B cell (primary cell): ENCODE measurements around the gene PIK3C2G.

Experiments used
- CTCF ChIP-seq: fragments of 200-600 bp; IDR thresholded peaks from one replicate; pipeline ENCODE4 v1.8.0; 2022; ENCODE audit warnings: antibody characterized with exemption, mild to moderate bottlenecking
- EZH2 ChIP-seq: IDR thresholded peaks from 2 replicates; pipeline ENCODE4 v1.6.1; 2012; ENCODE audit warnings: borderline replicate concordance, low read depth, mild to moderate bottlenecking, moderate library complexity, low read length; ENCODE audit not compliant: insufficient read depth, poor library complexity, severe bottlenecking

DNA sequence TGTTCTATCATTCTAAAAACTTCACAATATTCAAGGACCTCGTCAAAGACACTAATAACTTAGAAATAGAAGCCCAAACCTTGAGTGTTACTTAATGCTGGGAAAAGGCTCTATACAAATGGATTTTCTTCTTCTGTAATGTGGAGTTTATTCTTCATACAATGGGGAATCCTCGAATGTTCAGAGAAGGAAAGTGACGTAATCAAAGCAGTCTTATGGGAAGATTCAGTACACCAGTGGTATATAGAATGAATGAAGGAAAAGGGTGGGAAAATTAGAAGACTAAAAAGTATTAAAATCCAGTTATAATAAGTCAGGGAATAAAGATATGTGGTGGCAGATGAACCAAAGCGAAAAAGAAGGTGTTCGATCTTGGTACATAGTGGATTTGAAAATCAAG, 370.0 kb downstream of the PIK3C2G start:
- no peak for TF ChIP-seq CTCF
- no peak for TF ChIP-seq EZH2
